GM21528 (cell line): ENCODE measurements around the gene NTNG1.

Experiments used
- ATAC-seq: cut with Tn5 transposase; IDR thresholded peaks from one replicate; pipeline ENCODE4 v1.9.1; 2021; ENCODE audit warnings: mild to moderate bottlenecking, moderate library complexity; ENCODE audit not compliant: unreplicated experiment, low FRiP score

The NTNG1 gene

GRCh38 chr1:107318932-107319331, 178.1 kb downstream of the NTNG1 start:
- ATAC-seq = no peak

DNA sequence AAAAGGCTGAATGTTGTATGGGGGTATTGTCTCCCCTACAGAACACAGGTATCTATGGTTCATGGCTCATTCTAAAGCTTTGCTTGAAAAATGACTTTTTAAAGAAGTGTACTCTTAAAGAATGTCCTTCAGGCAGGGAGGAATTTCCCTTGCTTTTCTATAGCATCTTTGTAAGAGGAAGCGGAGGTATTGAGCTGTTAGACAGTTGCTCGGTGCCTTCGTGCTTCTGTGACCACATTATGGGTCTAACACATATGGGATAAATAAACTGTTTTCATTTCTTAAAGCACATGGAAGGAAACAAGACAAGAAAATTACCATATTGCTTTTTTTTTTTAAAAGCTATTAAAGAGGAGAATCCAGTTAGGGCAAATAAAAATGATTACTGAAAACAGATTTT, 182.9 kb downstream of the NTNG1 start:
- ATAC-seq = no peak

DNA sequence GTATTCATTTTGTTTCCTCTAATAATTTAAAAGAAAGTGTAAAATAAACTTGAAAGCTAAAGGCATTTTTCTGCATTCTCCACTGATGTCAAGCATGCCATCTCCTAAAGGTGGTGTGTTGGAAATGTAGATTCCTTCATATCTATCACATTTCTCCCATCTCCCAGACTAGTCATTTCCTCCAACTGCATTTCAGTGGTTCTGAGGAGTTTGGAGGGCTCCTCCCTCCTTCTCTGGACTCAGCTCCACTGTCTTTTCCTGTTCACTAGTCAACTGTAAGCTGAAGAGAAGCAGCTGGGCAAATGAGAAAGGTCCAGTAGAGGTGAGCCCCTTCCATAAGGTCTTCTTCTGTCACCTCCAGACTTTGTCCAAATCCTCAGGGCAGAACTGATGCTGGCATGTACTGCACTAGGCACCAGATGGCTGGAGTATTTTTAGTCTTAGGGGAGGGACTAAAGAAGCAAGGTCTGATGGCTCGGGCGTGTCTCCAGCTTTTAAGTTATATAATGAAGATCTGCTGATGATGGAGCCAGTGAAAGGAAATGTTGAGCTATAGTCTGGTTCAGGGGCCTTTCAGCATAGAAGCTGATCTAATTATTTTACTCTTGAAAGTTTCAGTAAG, 186.1 kb downstream of the NTNG1 start:
- ATAC-seq = no peak

GRCh38 chr1:107327446-107327845, 186.6 kb downstream of the NTNG1 start:
- ATAC-seq = no peak

GRCh38 chr1:107328087-107328486, 187.2 kb downstream of the NTNG1 start:
- no peak for ATAC-seq

DNA sequence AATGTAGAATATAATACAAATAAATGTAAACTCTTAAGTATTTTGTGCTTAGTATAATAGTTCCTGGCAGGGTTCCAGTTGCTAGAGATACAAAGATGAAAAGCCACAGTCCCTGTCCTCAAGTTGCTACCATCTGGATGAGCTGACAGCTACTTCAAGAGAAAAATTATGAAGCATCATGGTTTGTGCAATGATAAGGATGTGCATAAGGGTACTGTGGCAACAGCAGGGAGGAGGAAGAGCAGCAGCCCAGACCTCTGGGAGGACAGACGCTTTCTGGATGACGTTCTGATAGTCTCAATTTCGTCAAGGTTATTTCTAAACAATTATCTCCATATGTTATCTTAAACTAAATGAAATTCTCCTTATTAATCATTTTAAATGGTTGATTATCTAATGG, 198.9 kb downstream of the NTNG1 start:
- ATAC-seq = no peak

DNA sequence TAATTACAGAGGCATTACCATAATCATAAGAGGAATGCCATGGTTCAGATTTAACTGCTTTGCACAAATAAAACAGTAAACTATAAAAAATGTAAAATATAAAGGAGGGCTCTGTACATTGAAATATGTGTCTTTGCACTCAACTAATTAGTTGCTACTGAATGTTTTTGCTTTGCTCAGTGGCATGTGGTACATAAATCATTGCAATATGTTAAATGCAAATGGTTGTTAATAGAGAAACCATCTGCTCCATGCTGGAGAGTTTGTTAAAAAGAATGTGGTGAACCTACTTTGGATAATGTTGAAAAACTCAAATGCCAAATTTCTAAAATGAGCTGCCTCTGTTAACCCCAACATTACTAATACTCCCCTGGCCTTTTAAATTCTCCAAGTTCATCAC, 201.5 kb downstream of the NTNG1 start:
- no peak for ATAC-seq

DNA sequence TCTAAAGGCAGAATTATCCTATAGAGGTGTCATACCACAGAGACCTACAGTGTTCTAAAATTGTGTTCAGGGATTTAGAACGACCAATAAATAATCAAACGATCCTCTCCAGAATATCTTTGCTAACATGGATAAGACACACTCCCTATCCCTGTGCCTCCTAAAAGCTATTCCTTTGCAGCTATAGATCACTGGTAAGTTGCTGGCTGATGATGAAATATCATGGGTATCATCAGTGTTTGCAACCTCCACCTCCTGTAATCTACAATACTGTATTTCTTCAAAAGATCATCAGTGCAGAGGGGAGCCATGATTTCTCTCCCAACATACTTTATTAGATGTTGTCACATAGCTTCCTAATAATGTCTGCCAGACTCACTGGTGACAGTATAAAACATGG, 201.9 kb downstream of the NTNG1 start:
- ATAC-seq = no peak

DNA sequence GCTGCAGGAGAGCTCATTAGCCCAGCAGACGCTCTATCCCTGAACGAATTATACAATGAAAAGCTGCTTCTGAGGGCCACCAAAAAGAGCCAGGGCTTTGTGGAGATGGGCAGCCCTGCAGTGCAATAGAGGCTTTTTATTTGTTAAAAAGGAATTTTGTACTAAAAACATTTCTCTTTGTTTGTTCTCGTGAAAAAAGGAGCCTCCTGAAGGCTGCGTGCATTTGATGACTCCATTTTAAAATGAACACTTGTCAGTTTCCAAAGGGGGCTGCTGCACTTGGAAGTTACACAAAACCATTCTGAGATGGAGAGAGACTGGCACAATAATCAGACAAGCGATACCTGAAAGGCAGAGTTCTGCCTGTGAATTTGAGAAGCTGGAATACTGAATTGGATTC, 202.8 kb downstream of the NTNG1 start:
- ATAC-seq = no peak

- no peak for ATAC-seq
These were observed 203.5 kb downstream of the NTNG1 start for GRCh38 chr1:107344268-107344760.

DNA sequence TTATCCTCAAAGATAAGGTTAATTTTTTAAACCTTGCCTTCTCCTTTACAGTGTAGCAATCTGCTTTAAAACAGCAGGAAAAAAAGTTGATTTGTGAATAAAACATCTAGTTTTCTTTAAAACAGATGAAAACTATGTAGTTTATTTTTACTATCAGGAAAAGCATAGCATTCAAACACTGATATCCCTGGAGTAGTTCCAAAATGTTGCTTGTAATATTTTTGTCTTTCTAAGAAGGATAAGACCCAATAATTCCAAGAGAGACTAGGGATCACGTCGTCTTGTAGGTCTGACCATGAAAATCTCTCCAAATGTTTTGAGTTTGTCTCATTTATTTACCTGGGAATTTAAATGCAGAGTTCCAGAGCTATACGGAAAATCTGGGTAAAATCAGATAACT, 204.0 kb downstream of the NTNG1 start:
- no peak for ATAC-seq

DNA sequence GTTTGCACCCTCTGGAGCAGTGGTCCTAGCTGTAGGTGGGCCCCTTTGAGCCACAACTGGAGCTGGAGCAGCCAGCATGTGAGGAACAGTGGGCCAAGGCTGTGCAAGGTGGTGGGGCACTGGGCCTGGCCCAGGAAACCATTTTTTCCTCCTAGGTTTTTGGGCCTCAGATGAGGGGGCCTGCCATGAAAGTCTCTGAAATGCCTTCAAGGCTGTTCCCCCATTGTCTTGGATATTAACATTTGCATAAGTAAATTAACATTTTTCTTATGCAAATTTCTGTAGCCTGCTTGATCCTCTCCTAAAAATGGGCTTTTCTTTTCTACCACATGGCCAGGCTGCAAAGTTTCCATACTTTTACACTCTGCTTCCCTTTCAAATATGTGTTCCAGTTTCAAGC, 212.0 kb downstream of the NTNG1 start:
- no peak for ATAC-seq

- ATAC-seq = no peak
These were observed 216.5 kb downstream of the NTNG1 start for GRCh38 chr1:107357376-107357775.

DNA sequence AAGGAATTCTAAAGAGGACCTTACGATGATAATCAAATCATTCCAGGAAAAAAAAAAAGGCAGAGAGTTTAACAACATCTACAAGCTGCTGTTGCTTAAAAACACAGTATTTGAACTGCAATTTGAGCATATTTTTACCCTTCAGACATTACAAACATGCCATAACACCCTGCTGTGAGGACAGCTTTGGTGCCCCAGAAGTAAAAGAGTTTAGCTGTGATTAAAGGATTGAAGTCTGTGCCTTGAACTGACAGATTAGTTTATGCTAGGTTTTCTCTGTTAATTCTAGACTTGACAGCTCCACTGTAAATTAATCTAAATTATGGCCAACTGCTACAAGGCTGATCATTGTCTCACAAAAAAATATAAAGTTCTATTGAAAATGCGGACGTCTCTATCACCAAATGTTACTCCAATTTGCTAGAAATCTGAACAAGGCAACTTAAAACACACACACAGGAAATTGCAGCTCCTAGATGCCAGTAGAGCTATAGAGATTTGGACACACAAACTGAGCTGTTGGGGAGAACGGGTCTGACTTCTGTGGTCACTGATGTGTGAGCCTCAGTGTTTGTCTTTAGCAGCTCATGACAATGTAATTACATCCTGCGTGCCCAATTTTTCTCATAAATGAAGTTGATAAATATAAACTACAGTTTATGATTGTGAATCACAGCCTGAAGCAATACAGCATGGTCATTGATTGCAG, 217.9 kb downstream of the NTNG1 start:
- ATAC-seq = peak; percentile 30

- ATAC-seq = peak; percentile 63
These were observed 218.8 kb downstream of the NTNG1 start for GRCh38 chr1:107359472-107360241.

DNA sequence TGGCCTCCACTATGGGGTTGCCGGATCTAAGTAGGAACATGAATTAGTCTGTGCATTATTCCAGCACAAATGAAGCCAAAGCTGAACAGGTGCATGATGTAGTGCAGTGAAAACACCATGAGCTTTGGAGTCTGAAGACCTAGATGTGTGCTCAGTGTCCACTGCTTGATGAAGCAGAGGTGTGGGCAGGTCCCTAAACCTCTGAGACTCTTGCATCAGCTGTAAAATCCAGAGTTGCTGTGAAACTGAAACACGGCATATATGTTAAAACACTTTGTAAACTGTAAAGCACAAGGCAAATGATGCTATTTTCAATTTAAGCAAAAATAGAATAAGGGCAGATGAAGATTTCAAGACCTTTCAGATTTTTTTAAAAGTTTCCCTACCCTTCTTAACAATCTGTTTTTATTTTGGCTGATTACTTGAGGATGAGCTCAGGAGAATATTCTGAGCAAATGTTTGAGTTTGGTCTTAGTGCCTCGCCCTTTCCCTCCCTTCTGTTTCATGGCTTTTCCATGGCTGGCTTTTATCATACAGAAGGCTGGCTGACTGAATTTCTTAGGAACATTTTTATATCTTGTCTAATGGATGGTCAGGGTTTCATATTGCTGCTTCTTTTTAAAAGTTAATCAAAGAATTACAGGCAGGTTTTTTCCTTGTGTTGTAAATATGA, 221.8 kb downstream of the NTNG1 start:
- peak; percentile 63 for ATAC-seq

DNA sequence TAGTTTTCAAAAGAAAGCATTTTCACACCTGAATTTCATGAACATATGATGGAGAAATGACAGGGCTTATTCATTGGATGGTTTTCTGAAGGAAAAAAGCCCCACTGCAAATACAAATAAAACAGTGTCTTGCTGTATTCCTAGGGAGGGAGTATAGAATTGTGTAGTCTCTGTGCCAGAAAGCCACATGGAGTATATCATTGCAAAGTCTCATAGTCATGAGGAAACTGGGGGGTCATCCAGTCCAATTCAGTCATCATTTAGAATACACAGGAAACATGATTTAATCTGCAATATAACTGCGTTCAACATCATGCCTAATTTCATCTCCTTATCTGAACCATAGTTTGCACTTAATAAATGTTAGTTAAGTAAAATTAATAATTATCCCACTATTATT, 222.3 kb downstream of the NTNG1 start:
- no peak for ATAC-seq

DNA sequence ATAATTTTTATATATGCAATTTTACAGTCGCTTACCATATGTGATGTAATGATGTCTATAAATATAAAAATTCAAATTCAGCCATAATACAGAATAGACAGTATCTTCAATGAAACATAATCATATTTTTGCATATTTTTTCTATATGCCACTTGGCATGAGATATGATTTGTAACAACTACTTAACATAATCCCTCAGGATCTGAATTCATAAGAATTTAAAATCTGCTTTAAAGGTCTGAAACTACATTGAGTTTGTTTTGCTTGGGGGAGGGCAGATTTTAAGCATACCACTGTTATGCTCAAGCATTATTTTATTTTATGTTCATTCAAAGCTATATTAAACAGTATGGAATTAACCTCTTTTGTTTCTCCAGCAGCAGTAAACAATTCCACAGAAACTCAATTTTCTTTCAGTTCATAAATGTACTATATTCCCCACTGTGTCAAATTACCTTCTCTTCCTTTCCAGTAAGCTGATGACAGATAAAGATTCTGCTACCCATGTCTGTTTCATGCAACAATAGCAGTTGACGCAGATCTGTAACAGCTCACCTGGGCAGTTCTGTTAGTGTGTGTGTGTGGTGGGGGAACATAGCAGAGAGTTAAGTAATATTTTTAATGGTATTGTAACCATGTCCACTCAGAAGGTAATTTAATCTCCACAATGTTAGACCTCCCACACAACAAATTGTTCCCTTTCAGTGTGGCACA, 224.8 kb downstream of the NTNG1 start:
- no peak for ATAC-seq

- no peak for ATAC-seq
These were observed 237.6 kb downstream of the NTNG1 start for GRCh38 chr1:107378426-107378825.

GRCh38 chr1:107378866-107379265, 238.0 kb downstream of the NTNG1 start:
- ATAC-seq = no peak
